Measurements from ENCODE around the gene CHAT. TPM values are rescaled to one million over a fixed set of nuclear protein-coding genes. Genes with fewer than 3 reads are reported as not detected.

The CHAT gene
- total and polyA plus RNA-seq, 12 donors: not detected

DNA sequence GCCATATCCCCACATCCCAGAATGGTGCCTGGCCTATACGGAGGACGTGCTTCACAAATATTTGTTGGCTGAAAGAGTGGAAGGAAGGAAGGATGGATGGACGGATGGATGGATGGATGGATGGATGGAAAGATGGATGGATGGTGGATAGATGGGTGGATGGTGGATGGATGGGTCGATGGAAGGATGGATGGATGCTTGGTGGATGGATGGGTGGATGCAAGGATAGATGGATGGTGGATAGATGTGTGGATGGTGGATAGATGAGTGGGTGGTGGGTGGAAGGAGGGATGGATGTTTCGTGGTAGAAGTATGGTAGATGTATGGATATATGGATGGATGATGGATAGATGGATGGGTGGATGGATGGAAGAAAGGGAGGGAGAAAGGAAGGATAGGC lies 10.8 kb downstream of the CHAT start:
- TF ChIP-seq POLR2A (IDR thresholded peaks at IDR 0.05): no peak
- TF ChIP-seq, protein P1, sequence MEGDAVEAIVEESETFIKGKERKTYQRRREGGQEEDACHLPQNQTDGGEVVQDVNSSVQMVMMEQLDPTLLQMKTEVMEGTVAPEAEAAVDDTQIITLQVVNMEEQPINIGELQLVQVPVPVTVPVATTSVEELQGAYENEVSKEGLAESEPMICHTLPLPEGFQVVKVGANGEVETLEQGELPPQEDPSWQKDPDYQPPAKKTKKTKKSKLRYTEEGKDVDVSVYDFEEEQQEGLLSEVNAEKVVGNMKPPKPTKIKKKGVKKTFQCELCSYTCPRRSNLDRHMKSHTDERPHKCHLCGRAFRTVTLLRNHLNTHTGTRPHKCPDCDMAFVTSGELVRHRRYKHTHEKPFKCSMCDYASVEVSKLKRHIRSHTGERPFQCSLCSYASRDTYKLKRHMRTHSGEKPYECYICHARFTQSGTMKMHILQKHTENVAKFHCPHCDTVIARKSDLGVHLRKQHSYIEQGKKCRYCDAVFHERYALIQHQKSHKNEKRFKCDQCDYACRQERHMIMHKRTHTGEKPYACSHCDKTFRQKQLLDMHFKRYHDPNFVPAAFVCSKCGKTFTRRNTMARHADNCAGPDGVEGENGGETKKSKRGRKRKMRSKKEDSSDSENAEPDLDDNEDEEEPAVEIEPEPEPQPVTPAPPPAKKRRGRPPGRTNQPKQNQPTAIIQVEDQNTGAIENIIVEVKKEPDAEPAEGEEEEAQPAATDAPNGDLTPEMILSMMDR (IDR thresholded peaks at IDR 0.05): no peak
- no peak overlapping the region for H3K4me3 ChIP-seq
- WGBS, 4 donors: 51 to 80% (median 60%) methylated on average over 5 of the region's 5 CpGs
- no peaks in the 10 kb centered on the region for H3K36me3 ChIP-seq (replicated peaks in 1 of 2)
- no peak for DNase-seq
- H3K4me1 ChIP-seq (replicated peaks in 1 of 2): no peaks in the 10 kb centered on the region
- intact Hi-C loops (cut with DNase I): loop anchor here in 1 of 2 donors (5.0 kb wide), 1 partner anchor 133 kb away; no protein-coding TSS in a partner anchor
- H3K27ac ChIP-seq: no peak overlapping the region
- no peaks in the 10 kb centered on the region for H3K9me3 ChIP-seq (replicated peaks in 1 of 3)
- H3K27me3 ChIP-seq: no peaks in the 10 kb centered on the region

DNA sequence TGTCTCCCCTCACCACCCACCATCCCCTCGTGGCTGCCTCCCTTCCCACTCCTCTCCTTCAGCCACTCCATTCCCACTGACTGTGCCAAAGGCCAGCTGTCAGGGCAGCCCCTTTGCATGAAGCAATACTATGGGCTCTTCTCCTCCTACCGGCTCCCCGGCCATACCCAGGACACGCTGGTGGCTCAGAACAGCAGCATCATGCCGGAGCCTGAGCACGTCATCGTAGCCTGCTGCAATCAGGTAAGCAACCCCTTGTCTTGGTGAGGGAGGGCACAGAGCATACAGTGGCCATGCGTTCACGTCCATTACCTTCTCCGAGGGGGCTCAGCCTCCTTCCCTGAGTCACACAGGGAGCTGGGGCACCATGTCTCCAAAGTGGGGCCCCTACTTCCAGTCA lies 11.6 kb downstream of the CHAT start:
- no peaks in the 10 kb centered on the region for H3K27me3 ChIP-seq
- 75 to 86% (median 81%) methylated on average over 9 to 10 of the region's 10 CpGs for WGBS, 4 donors
- no peak overlapping the region for H3K27ac ChIP-seq
- TF ChIP-seq, protein P1 (IDR thresholded peaks at IDR 0.05): no peak
- TF ChIP-seq POLR2A (IDR thresholded peaks at IDR 0.05): no peak
- H3K36me3 ChIP-seq (replicated peaks in 1 of 2): no peaks in the 10 kb centered on the region
- no peaks in the 10 kb centered on the region for H3K9me3 ChIP-seq (replicated peaks in 1 of 3)
- H3K4me1 ChIP-seq (replicated peaks in 1 of 2): no peaks in the 10 kb centered on the region
- no peak overlapping the region for H3K4me3 ChIP-seq
- intact Hi-C loops (cut with DNase I): no loop called here
- DNase-seq: no peak

DNA sequence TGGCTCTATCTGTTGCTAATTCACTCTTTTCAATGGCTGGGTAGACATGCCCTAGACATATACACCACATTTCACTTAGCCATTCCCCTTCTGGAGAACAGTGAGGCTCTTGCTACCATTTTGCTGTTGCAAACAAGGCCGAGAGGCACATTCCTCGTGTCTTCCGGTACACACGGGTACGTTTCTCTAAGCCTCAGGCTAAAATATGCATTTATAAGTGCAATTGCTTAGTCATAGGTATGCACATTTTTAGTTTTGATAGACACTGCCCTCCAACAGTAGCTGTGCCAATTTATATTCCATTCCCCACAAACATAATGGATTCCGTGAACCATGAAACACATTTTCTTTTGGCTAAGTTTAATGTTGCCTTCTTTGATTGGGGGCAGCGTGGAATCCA lies 13.2 kb downstream of the CHAT start:
- no peak for DNase-seq
- Histone ChIP-seq H3K4me1 (replicated peaks in 1 of 2) (no peaks in the 10 kb centered on the region), H3K27ac (no peak overlapping the region), H3K4me3 (no peak overlapping the region), H3K27me3 (no peaks in the 10 kb centered on the region), H3K36me3 (replicated peaks in 1 of 2) (no peaks in the 10 kb centered on the region), H3K9me3 (replicated peaks in 1 of 3) (no peaks in the 10 kb centered on the region)
- intact Hi-C loops (cut with DNase I): no loop called here
- 91 to 94% (median 92%) methylated on average over 7 of the region's 7 CpGs for WGBS, 4 donors
- no peak for TF ChIP-seq POLR2A (IDR thresholded peaks at IDR 0.05)
- TF ChIP-seq, protein P1 (IDR thresholded peaks at IDR 0.05): no peak

DNA sequence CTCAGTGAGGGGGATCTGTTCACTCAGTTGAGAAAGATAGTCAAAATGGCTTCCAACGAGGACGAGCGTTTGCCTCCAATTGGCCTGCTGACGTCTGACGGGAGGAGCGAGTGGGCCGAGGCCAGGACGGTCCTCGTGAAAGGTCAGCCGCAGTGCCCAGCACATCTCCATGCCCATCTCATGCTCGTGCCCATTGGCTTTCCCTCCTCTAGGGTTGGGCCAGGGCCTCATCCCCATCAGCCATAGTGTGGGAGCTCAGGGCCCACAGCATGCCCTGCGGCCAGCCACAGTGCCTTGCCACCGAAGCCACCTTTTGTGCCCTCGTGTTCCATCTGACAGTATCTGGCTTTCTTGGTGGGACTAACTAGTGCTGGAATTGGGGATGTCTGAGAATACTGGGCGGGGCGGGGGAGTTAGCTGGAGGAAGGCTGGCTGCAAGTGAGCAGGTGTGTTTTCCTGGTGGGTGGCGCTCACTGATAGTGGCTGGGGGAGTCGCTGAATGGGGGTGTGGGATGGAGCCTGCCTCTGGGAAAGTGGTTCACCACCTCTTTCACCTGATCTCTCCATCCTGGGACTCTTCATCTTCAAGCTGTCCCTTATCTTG lies 13.9 kb downstream of the CHAT start:
- Histone ChIP-seq H3K9me3 (replicated peaks in 1 of 3) (no peaks in the 10 kb centered on the region), H3K36me3 (replicated peaks in 1 of 2) (no peaks in the 10 kb centered on the region), H3K27ac (no peak overlapping the region), H3K27me3 (no peaks in the 10 kb centered on the region), H3K4me3 (no peak overlapping the region), H3K4me1 (replicated peaks in 1 of 2) (no peaks in the 10 kb centered on the region)
- no peak for DNase-seq
- intact Hi-C loops (cut with DNase I): no loop called here
- TF ChIP-seq, protein P1 (IDR thresholded peaks at IDR 0.05): no peak
- no peak for TF ChIP-seq POLR2A (IDR thresholded peaks at IDR 0.05)
- WGBS, 4 donors: 83 to 94% (median 88%) methylated on average over 15 to 18 of the region's 18 CpGs

Data from adrenal gland (tissue), 12 donors.